Thyroid gland (tissue), 4 donors: ENCODE measurements around the gene PRKX. TPM values are rescaled to one million over a fixed set of nuclear protein-coding genes. Genes with fewer than 3 reads are reported as not detected.
A peak's percentile ranks its signal among the peaks of the same experiment; 100 is the strongest.
"Not testable (repeated sequence)": the region's sequence is repeated elsewhere in the genome, so short reads cannot be mapped to it uniquely, and the experiment has no call there.

ENCODE experiments used
- DNase-seq, 2 donors: peaks; one replicate each; pipeline ENCODE4 v3.0.0-alpha.2; 2019
- H3K27ac ChIP-seq, 3 donors: fragments of 200-600 bp; sonication (generic); 1 replicate in 2 of 3; 2 replicates in 1 of 3; pipeline ENCODE4 v1.5.1; 2016 to 2019; ENCODE audit warnings: mild to moderate bottlenecking in 1 of 3, moderate library complexity in 1 of 3
- H3K27me3 ChIP-seq: fragments of 200-600 bp; sonication (generic); one replicate; pipeline ENCODE4 v1.5.1; 2019
- H3K36me3 ChIP-seq, 2 donors: fragments of 200-600 bp; sonication (generic); one replicate each; pipeline ENCODE4 v1.5.1; 2016 to 2019
- H3K4me1 ChIP-seq, 2 donors: fragments of 200-600 bp; sonication (generic); one replicate each; pipeline ENCODE4 v1.5.1; 2017 to 2019
- H3K4me3 ChIP-seq, 3 donors: fragments of 200-600 bp; sonication (generic); replicated peaks in 1 of 3; 1 replicate in 2 of 3; 2 replicates in 1 of 3; pipeline ENCODE4 v1.5.1; 2016; ENCODE audit warnings: mild to moderate bottlenecking in 1 of 3
- H3K9me3 ChIP-seq: fragments of 200-600 bp; sonication (generic); one replicate; pipeline ENCODE4 v1.5.1; 2017
- CTCF ChIP-seq, 6 experiments: fragments of 200-600 bp in 3 of 6; fragments of 450-650 bp in 3 of 6; sonication (generic) in 3 of 6; IDR thresholded peaks; one replicate each; pipeline ENCODE4 v1.5.1; 2016 to 2019; ENCODE audit warnings: antibody characterized with exemption in 6 of 6, mild to moderate bottlenecking in 2 of 6, inconsistent platforms in 1 of 6, moderate library complexity in 1 of 6
- POLR2A ChIP-seq, 2 donors: fragments of 450-650 bp; IDR thresholded peaks; one replicate each; pipeline ENCODE4 v1.6.1; 2017; ENCODE audit warnings: antibody characterized with exemption in 2 of 2, mild to moderate bottlenecking in 2 of 2, moderate library complexity in 1 of 2
- WGBS, 2 donors: methylation state at CpG; one replicate each; pipeline ENCODE4 v1.1.5; 2017; 5-methylcytosine and 5-hydroxymethylcytosine counted together
- intact Hi-C: fragments of 100-400 bp; cut with DNase I; formaldehyde crosslinking; loops from one replicate; pipeline ENCODE4 v1.15.1; 2023
- total RNA-seq, 4 donors: library from RNA; depleted of rRNA; stranded (reverse); fragments of >200 nt; gene quantifications; one replicate each; pipeline ENCODE4 v1.2.3, GENCODE V29; 2016

PRKX gene
- total RNA-seq, 4 donors from 2014 or later: 99.9 to 145 (median 129) TPM

DNA sequence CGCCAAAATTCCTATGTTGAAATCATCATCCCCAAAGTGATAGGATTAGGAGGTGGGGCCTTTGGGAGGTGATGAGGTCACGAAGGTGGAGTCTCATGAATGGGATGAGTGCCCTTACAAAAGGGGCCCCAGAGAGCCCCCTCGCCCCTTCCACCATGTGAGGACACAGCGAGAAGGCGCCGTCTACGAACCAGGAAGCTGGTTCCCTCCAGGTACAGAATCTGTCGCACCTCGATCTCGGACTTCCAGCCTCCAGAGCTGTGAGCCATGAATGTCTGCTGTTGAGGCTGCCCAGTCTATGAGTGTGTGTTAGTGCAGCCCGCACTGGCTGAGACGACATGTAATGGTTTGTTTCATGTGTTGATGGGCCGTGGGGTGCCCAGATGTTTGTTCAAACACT, 60.3 kb downstream of the PRKX start:
- Histone ChIP-seq H3K9me3 (no peaks in the 10 kb centered on the region), H3K27me3 (no peaks in the 10 kb centered on the region), H3K27ac (no peak overlapping the region), H3K4me1 (no peaks in the 10 kb centered on the region), H3K36me3 (peaks cover 15 to 22% of the 10 kb centered on the region in 2 donors), H3K4me3 (no peak overlapping the region)
- WGBS, 2 donors: 94 to 96% methylated on average over 6 to 13 of the region's 13 CpGs
- TF ChIP-seq POLR2A (IDR thresholded peaks at IDR 0.05): no peak
- TF ChIP-seq CTCF (IDR thresholded peaks at IDR 0.05): no peak
- intact Hi-C loops: loop anchor here (5.0 kb wide), 1 partner anchor 159 kb away; no protein-coding TSS in a partner anchor
- no peak for DNase-seq

DNA sequence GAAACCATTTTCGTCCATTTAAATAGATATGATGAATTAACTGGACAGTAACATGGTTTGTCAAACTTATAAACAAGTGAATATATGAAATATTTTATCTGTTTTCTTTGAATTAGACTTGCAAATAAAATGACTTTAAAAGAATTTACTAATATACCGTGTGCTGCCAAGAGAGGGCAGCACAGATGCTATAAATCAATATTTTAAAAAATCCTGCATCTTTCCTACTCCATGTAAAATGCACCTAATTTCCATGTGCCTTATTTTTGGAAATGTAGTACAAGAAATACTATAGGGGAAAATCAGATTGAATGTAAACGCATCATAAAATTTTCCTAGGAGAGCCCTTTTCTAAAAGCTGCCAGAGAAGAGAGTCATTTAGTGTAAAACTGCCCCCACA, 62.2 kb downstream of the PRKX start:
- Histone ChIP-seq H3K27me3 (no peaks in the 10 kb centered on the region), H3K9me3 (no peaks in the 10 kb centered on the region), H3K4me1 (no peaks in the 10 kb centered on the region), H3K27ac (no peak overlapping the region), H3K36me3 (peaks cover 15 to 22% of the 10 kb centered on the region in 2 donors), H3K4me3 (no peak overlapping the region)
- peak in 1 of 2 donors; percentile 6 for DNase-seq
- intact Hi-C loops: loop anchor here (5.0 kb wide), 1 partner anchor 161 kb away; no protein-coding TSS in a partner anchor
- peak; percentile 18 to 60 (median 34) for TF ChIP-seq CTCF (IDR thresholded peaks at IDR 0.05)
- TF ChIP-seq POLR2A (IDR thresholded peaks at IDR 0.05): no peak
- WGBS, 2 donors: 43 to 45% methylated on average over 3 of the region's 3 CpGs

- TF ChIP-seq POLR2A (IDR thresholded peaks at IDR 0.05) (no peak), CTCF (IDR thresholded peaks at IDR 0.05) (no peak)
- Histone ChIP-seq H3K4me3 (no peak overlapping the region), H3K27me3 (no peaks in the 10 kb centered on the region), H3K4me1 (no peaks in the 10 kb centered on the region), H3K27ac (no peak overlapping the region), H3K36me3 (peaks cover 5 to 6% of the 10 kb centered on the region in 2 donors), H3K9me3 (no peaks in the 10 kb centered on the region)
- DNase-seq: no peak
- 100% methylated on average over 2 of the region's 2 CpGs for WGBS, 2 donors
- intact Hi-C loops: no loop called here
These were observed 65.4 kb downstream of the PRKX start for GRCh38 chrX:3648084-3648483.

- 82 to 84% methylated on average over 15 to 18 of the region's 23 CpGs for WGBS, 2 donors
These were observed 73.4 kb downstream of the PRKX start for GRCh38 chrX:3639858-3640631.

GRCh38 chrX:3639236-3639635, 74.2 kb downstream of the PRKX start:
- intact Hi-C loops: no loop called here

More at GRCh38 chrX:3639858-3640631, 73.4 kb downstream of the PRKX start:
- DNase-seq, H3K9me3 ChIP-seq, H3K27ac ChIP-seq, intact Hi-C loops, H3K4me3 ChIP-seq, H3K4me1 ChIP-seq, H3K36me3 ChIP-seq, H3K27me3 ChIP-seq: not testable (repeated sequence)

More at GRCh38 chrX:3639236-3639635, 74.2 kb downstream of the PRKX start:
- no peak overlapping the region for H3K27ac ChIP-seq
- no peak overlapping the region for H3K4me3 ChIP-seq
- WGBS, 2 donors: 92 to 100% methylated on average over 1 of the region's 2 CpGs
- no peak for TF ChIP-seq CTCF (IDR thresholded peaks at IDR 0.05)
- TF ChIP-seq POLR2A (IDR thresholded peaks at IDR 0.05): no peak
- DNase-seq: no peak
- no peaks in the 10 kb centered on the region for H3K9me3 ChIP-seq
- H3K36me3 ChIP-seq: no peaks in the 10 kb centered on the region
- no peaks in the 10 kb centered on the region for H3K27me3 ChIP-seq
- H3K4me1 ChIP-seq: peaks cover 0 to under 1% of the 10 kb centered on the region in 2 donors
